Measurements from ENCODE around the gene ZNF121.
A peak's percentile ranks its signal among the peaks of the same experiment; 100 is the strongest.

ZNF121 gene

DNA sequence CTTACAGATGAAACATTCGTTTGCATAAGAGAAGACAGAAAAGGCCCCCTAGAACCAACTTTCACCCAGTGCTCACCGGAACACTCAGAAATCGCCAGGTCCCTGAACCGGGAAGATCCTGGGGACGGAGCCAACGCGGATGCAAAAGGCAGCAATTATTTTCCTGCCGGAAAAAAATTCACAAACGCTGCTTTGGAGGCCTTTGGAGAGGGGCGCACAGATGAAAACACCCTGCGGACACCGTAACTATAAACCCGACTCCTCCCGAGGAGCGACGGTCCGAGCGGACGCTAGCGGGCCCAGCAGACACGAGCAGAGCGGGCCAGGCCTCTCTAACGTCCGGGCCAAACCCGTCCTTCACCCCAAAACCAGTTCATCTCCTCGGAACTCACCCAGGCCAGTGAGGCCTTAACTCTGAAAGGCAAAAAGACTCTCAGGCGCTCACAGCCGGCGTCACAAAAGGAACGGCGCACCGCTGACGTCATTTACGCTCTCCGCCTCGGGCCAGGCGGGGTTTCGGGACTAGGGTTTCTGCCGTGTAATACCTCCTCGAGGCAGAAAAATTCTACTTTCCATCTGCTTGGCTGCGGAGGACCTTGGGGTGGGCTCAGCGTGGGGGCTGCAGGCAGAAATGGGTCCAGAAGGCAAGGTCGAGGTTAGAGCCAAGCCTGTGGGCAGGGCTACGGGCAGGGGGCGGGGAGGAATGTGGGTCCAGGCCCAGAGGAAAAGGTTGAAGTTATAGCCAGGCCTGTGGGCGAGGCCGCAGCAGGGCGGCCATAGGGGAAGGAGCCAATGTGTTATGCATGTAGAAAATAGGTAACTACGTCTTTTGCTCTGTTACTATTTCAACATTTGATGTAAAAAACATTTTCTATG, 45.9 kb downstream of the ZNF121 start, which contains the start of gene ZNF426:
TSS of gene ZNF426 (minus strand) at position 463 of the 876 bp plus-strand sequence. CDS start 2,413 bp downstream, outside the sequence.
- peak; percentile 91 for DNase-seq

DNA sequence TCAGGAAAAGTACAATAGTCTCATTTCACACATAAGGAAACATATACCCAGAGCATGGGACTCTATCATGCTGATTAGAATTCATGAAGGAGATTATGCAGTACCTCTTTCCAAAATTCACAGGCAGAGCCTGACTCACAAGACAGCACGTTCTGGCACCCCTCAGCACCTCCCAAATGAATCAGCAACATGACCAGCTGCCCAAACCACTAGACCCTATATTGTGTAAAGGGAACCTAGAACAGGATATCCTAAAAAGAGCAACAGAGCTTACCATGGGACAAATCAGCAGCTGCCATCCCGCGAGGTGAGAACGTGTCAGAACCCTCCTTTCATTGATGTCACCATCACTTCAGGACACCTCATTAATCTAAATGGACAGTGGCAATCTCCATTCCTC, 48.4 kb downstream of the ZNF121 start:
- DNase-seq: no peak

DNA sequence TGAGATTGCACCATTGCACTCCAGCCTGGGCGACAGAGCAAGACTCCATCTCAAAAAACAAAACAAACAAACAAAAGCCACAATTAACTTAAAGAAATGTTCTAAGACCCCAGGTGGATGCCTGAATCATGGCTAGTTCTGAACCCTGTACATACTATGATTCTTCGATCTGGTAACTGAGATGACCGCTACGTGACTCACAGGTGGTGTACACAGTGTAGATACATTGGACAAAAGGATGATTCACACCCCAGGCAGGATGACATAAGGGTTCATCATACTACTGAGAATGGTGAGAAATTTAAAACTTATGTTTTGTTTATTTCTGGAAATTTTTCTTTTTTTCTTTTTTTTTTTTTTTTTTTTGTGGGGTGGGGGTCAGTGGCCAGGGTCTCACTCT, 52.4 kb downstream of the ZNF121 start:
- DNase-seq: no peak

DNA sequence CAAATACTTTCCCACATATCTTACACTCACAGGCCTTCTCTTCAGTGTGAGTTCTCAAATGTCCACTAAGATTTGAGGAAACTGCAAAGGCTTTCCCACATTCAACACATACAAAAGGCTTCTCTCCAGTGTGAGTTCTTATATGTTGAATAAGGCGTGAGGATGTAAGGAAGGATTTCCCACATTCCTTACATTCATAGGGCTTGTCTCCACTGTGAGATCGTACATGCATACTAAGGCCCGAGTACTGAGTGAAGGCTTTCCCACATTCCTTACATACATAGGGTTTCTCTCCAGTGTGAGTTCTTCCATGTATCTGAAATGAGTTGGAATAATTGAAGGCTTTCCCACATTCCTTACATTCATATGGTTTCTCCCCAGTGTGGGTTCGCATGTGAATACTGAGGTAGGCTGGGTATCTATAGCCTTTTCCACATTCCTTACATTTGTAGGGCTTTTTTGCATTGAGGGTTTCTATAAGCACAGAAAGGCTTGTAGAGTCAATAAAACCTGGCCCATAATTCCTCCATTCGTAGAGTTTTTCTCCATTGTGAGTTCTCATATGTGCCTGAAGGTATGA, 55.5 kb downstream of the ZNF121 start:
- no peak for DNase-seq

DNA sequence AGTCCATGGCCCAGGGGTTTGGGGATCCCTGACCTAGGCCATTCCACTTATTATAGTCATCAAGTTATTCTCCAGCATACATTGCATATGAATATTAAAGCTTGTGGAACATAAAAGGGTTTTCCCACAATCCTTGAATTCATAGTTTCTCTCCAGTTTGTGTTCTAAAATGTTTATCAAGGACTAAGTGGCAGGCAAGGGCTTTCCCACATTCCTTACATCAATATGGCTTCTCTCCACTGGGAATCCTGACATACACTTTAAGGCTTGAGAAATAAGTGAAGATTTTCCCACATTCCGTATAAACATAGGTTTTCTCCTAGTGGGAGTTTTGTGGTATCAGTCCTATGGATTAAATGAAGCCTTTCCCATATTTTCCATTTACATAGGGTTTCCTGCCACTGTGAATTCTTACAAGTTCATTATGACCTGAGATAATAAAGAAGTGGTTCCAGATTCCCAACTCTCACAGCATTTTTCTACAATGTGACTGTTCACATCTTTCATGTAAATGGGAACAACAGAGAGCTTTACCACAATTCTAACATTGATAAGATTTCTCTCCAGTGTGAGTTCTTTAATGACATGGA, 60.3 kb downstream of the ZNF121 start:
- DNase-seq: no peak
